Brain microvascular endothelial cell (primary cell): ENCODE data around the gene STAMBP.
A peak's percentile ranks its signal among the peaks of the same experiment; 100 is the strongest.
"Not testable (repeated sequence)": the region's sequence is repeated elsewhere in the genome, so short reads cannot be mapped to it uniquely, and the experiment has no call there.

ENCODE experiments used
- DNase-seq: peaks from one replicate; pipeline ENCODE4 v3.0.0-alpha.2; 2020
- H3K27ac ChIP-seq: fragments of 250-450 bp; sonication (Bioruptor Pico); 2 replicates; pipeline ENCODE4 v1.5.1; 2020; ENCODE audit warnings: mild to moderate bottlenecking, moderate library complexity
- H3K27me3 ChIP-seq: fragments of 250-450 bp; sonication (Bioruptor Pico); replicated peaks from 2 replicates; pipeline ENCODE4 v1.5.1; 2020; ENCODE audit warnings: mild to moderate bottlenecking
- H3K36me3 ChIP-seq: fragments of 250-450 bp; sonication (Bioruptor Pico); replicated peaks from 2 replicates; pipeline ENCODE4 v1.5.1; 2020; ENCODE audit warnings: mild to moderate bottlenecking
- H3K4me3 ChIP-seq: 2 replicates; pipeline ENCODE4 v1.5.1; 2011; ENCODE audit warnings: low read depth, mild to moderate bottlenecking, control low read depth, low read length, moderate library complexity
- CTCF ChIP-seq: IDR thresholded peaks from 2 replicates; pipeline ENCODE4 v1.5.1; 2011; ENCODE audit warnings: low read depth, mild to moderate bottlenecking, moderate library complexity, low read length, control low read depth, inconsistent platforms; ENCODE audit errors: missing control alignments
- in situ Hi-C: cut with HindIII; loops from 2 replicates; pipeline ENCODE4 v1.10.0; 2017; ENCODE audit warnings: low sequenced_read_pairs, low pct_ligation_motif_present

The STAMBP gene

GRCh38 chr2:73886357-73886756 is 57.6 kb downstream of the STAMBP start:
- H3K4me3 ChIP-seq = no peak overlapping the region
- H3K36me3 ChIP-seq = no peaks in the 10 kb centered on the region
- H3K27me3 ChIP-seq = no peaks in the 10 kb centered on the region
- DNase-seq = no peak
- no peak for TF ChIP-seq CTCF
- in situ Hi-C loops = no loop called here
- H3K27ac ChIP-seq = no peak overlapping the region

- in situ Hi-C loops, H3K36me3 ChIP-seq, H3K4me3 ChIP-seq, H3K27ac ChIP-seq, H3K27me3 ChIP-seq: not testable (repeated sequence)
- peak; percentile 16 for DNase-seq
Observed at GRCh38 chr2:73887596-73888353, 59.0 kb downstream of the STAMBP start.

- Histone ChIP-seq H3K27ac (no peak overlapping the region), H3K36me3 (no peaks in the 10 kb centered on the region), H3K4me3 (no peak overlapping the region), H3K27me3 (no peaks in the 10 kb centered on the region)
- DNase-seq = no peak
- TF ChIP-seq CTCF = no peak
- in situ Hi-C loops = no loop called here
Observed at GRCh38 chr2:73888388-73888787, 59.6 kb downstream of the STAMBP start.

- Histone ChIP-seq H3K4me3 (no peak overlapping the region), H3K36me3 (no peaks in the 10 kb centered on the region), H3K27ac (no peak overlapping the region), H3K27me3 (no peaks in the 10 kb centered on the region)
- in situ Hi-C loops = no loop called here
- no peak for TF ChIP-seq CTCF
- no peak for DNase-seq
Observed at GRCh38 chr2:73889206-73889605, 60.4 kb downstream of the STAMBP start.

GRCh38 chr2:73890301-73891092 is 61.7 kb downstream of the STAMBP start:
- H3K27me3 ChIP-seq = no peaks in the 10 kb centered on the region
- no peaks in the 10 kb centered on the region for H3K36me3 ChIP-seq
- DNase-seq = no peak
- TF ChIP-seq CTCF = no peak
- in situ Hi-C loops = no loop called here
- no peak overlapping the region for H3K27ac ChIP-seq
- H3K4me3 ChIP-seq = no peak overlapping the region

- no peak overlapping the region for H3K4me3 ChIP-seq
- in situ Hi-C loops = no loop called here
Observed at GRCh38 chr2:73891276-73891901, 62.6 kb downstream of the STAMBP start.

More at GRCh38 chr2:73891276-73891901, 62.6 kb downstream of the STAMBP start:
- H3K36me3 ChIP-seq = no peaks in the 10 kb centered on the region
- no peaks in the 10 kb centered on the region for H3K27me3 ChIP-seq
- TF ChIP-seq CTCF = no peak
- no peak for DNase-seq
- H3K27ac ChIP-seq = no peak overlapping the region
